GM19025 (cell line): ENCODE data around the gene GNA15.
"Not testable (repeated sequence)": the region's sequence is repeated elsewhere in the genome, so short reads cannot be mapped to it uniquely, and the experiment has no call there.

Source experiments
- ATAC-seq: cut with Tn5 transposase; IDR thresholded peaks from one replicate; pipeline ENCODE4 v1.9.1; 2021; ENCODE audit warnings: mild to moderate bottlenecking, low read depth, moderate library complexity; ENCODE audit not compliant: unreplicated experiment

The GNA15 gene

GRCh38 chr19:3188627-3189596 is 53.1 kb downstream of the GNA15 start:
- no peak for ATAC-seq

GRCh38 chr19:3189702-3190469 is 54.1 kb downstream of the GNA15 start:
- ATAC-seq: no peak

GRCh38 chr19:3190470-3190770 is 54.6 kb downstream of the GNA15 start:
- no peak for ATAC-seq

- no peak for ATAC-seq
Measured at GRCh38 chr19:3190921-3191805, 55.3 kb downstream of the GNA15 start.

- ATAC-seq: not testable (repeated sequence)
Measured at GRCh38 chr19:3191806-3192104, 55.9 kb downstream of the GNA15 start.

GRCh38 chr19:3192228-3192635 is 56.4 kb downstream of the GNA15 start:
- no peak for ATAC-seq

- ATAC-seq: no peak
Measured at GRCh38 chr19:3192684-3193083, 56.9 kb downstream of the GNA15 start.

- ATAC-seq: no peak
Measured at GRCh38 chr19:3193256-3194105, 57.6 kb downstream of the GNA15 start.

- no peak for ATAC-seq
Measured at GRCh38 chr19:3194106-3195087, 58.6 kb downstream of the GNA15 start.

GRCh38 chr19:3196064-3196932 is 60.5 kb downstream of the GNA15 start:
- no peak for ATAC-seq

- no peak for ATAC-seq
Measured at GRCh38 chr19:3196933-3197205, 61.0 kb downstream of the GNA15 start.

GRCh38 chr19:3198901-3199700 is 63.3 kb downstream of the GNA15 start:
- no peak for ATAC-seq

GRCh38 chr19:3201072-3201700 is 65.4 kb downstream of the GNA15 start:
- no peak for ATAC-seq

- ATAC-seq: no peak
Measured at GRCh38 chr19:3201911-3202310, 66.1 kb downstream of the GNA15 start.

- no peak for ATAC-seq
Measured at GRCh38 chr19:3202346-3202745, 66.5 kb downstream of the GNA15 start.

GRCh38 chr19:3202895-3203294 is 67.1 kb downstream of the GNA15 start:
- not testable (repeated sequence) for ATAC-seq
